Activated CD8-positive, alpha-beta memory T cell treated with anti-CD3 and anti-CD28 coated beads, Interleukin-2, amount 50 U/mL, for 48 hours (primary cell): ENCODE results near the gene AIMP1.
"Not testable (repeated sequence)": the region's sequence is repeated elsewhere in the genome, so short reads cannot be mapped to it uniquely, and the experiment has no call there.

Experiments used
- DNase-seq: peaks from one replicate; pipeline ENCODE4 v3.0.0-alpha.2; 2020

Gene AIMP1

GRCh38 chr4:106312997-106313522, 3.3 kb upstream of the AIMP1 start:
- no peak for DNase-seq

DNA sequence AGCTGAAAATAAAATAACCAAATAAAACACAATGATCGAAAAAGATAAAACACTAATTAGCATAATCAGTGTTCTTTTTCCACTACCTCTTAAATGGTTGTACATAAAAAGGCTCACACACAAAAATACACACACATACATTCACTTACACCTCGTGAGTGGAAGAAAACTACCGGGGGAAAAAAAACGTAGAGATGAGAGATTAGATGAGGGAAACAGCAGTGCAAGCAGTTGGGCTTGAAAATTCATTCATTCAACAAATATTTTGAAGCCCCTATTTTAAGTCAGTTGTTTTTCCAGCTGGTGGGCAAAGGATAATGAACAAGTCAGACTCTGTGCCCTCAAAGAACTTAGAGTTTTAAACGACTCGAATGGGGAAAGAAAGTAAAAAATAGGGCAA, 1.4 kb upstream of the AIMP1 start:
- no peak for DNase-seq

DNA sequence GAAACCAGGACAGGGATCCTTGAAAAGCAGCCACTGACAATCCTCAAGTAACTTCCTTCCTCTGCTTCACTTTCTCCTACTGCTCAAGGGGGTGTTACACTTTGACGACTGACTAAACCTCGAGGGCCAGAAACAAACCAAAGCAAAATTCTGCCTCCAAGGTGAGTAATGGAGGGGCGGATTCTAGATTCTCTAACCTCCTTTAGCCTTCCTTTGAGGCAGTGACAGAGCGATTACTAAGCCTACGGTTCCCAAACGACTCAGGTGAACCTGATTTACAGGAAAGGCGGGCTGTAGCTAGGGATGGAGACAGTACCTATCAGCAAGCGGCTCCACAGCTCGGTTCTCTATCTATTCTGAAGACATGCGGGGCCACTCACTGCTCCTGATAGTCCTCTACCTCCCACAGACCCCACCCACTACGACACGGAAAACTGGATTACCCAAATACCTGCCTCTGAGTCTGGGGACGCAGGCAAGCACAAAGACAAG, 828 bp upstream of the AIMP1 start:
- DNase-seq: no peak

DNA sequence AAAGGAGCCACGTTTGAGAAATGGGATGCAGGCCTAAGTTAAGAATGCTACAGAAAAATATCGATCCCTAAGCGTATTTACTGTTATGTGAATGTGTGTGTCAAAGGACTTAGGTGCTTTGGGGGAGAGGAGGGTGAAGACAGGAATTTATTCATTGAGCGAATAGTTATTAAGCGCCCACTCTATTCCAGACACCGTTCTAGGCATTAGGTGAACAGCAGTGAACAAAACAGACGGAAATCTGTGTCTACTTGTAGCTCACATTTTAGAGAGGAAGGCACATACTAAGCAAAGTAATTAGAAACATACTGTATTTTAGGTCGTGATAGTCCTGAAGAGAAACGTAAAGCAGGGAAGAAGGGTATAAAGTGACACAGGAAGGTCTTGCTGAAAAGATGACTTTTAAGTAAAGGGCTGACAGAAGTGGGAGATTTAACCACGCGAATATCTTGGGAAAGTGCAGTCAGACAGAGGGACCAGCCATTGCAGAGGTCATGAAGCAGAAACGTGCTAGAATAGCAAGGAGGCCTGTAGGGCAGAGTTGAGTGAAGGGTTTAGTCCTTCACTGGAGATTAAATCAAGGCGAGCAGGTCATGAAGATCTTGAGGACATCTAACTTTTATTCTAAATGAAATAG, 541 bp downstream of the AIMP1 start:
- no peak for DNase-seq

GRCh38 chr4:106317815-106318214, 1.5 kb downstream of the AIMP1 start:
- DNase-seq: no peak

GRCh38 chr4:106318511-106318910, 2.2 kb downstream of the AIMP1 start:
- DNase-seq: no peak

DNA sequence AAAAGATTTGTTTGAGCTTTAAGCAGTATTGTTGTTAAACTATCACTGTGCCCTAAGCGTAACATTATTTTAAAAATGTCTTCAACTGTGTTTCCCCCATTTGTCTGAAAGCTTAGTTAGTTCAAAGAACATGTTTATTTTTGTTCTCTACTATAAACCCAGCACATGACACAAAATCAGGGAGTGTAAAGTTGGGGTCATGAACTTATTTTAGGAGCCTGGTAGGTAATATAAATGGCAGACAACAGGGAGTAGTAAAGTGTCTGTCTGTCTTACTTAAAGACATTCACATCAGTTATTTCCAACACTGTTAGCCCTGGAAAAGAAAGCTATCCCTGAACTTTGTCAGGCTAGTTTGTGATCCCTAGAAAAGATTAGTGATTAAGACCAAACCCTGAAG, 3.9 kb downstream of the AIMP1 start:
- no peak for DNase-seq

DNA sequence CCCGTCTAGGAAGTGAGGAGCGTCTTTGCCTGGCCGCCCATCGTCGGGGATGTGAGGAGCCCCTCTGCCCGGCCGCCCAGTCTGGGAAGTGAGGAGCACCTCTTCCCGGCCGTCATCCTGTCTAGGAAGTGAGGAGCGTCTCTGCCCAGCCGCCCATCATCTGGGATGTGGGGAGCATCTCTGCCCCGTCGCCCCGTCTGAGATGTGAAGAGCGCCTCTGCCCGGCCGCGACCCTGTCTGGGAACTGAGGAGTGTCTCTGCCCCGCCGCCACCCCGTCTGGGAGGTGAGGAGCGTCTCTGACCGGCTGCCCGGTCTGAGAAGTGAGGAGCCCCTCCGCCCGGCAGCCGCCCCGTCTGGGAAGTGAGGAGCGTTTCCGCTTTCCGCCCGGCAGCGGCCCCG, 4.8 kb downstream of the AIMP1 start:
- not testable (repeated sequence) for DNase-seq

DNA sequence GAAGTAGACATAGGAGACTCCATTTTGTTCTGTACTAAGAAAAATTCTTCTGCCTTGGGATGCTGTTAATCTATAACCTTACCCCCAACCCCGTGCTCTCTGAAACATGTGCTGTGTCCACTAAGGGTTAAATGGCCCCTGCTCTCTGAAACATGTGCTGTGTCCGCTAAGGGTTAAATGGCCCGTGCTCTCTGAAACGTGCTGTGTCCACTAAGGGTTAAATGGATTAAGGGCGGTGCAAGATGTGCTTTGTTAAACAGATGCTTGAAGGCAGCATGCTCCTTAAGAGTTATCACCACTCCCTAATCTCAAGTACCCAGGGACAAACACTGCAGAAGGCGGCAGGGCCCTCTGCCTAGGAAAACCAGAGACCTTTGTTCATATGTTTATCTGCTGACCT, 5.5 kb downstream of the AIMP1 start:
- not testable (repeated sequence) for DNase-seq

DNA sequence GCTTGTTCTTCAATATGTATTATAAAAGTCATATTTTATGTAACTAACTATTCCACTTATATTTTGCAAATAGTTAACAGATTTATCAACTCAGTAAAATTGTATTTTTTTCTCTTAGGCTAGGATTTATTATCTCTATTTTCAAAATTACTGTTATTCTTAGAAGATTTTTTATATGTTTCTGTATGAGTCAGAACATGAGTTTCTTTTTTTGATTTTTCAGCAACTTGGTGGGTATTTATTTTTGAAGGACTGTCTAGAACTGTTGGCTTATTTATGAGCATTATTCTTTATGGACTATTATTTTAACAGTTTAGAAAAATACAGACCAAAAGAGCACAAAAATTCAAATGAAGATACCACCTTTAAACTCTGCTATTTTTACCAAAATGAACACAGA, 6.8 kb downstream of the AIMP1 start:
- DNase-seq: no peak

DNA sequence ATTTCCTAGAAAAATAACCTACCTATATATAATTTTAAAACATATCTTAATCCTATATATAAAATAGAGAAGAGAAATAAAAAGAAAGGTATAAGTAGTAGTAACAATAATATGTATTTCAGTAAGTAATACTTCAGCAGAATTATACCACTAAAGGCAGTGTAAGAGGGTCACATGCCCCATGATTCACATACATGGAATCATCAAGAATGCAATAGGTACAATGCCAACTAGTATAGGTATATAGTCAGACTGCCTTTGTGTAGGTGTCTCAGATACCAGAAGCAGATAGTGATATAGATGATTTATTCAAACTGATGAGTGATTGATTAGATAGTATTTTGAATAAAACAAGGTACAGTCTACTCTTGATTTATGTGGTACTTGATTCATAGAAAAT, 9.4 kb downstream of the AIMP1 start:
- no peak for DNase-seq

DNA sequence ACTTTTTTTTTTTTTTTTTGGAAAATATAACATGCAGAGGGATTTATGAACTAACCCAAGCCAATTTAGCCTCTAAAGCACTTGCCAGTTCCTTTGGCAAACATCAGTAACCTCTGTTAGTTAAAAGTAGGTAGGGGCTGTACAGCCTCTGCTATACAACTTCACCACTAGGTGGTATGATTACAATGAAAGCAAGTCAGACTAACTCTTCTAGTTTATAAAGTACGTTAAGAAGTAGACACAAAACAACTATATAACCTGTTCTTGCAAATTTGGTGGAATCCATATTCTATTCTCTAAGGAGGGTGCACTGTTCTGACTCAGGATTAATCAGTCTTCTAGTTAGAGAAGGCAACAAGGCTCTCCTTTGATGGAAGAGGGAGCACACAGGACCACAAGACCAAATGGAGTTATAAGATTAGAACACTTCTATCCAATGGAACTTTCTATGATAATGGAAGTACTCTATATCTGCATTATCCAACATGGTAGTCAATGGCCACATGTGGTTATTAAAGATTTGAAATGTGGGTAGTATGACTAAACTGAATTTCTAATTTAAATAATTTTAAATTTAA, 12.8 kb downstream of the AIMP1 start:
- no peak for DNase-seq

GRCh38 chr4:106333186-106333585, 16.8 kb downstream of the AIMP1 start:
- no peak for DNase-seq

GRCh38 chr4:106334741-106335470, 18.6 kb downstream of the AIMP1 start:
- DNase-seq: no peak

GRCh38 chr4:106336618-106337017, 20.3 kb downstream of the AIMP1 start:
- DNase-seq: no peak

GRCh38 chr4:106337916-106338315, 21.6 kb downstream of the AIMP1 start:
- no peak for DNase-seq

DNA sequence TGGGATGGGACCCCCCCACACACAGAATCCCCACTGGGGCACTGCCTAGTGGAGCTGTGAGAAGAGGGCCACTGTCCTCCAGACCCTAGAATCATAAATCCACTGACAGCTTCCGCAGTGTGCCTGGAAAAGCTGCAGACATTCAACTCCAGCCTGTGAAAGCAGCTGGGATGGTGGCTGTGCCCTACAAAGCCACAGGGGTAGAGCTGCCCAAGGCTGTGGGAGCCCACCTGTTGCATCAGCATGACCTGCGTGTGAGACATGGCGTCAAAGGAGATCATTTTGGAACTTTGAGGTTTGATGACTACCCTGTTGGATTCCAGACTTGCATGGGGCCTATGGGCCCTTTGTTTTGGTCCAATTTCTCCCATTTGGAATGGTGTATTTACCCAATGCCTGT, 22.3 kb downstream of the AIMP1 start:
- no peak for DNase-seq

DNA sequence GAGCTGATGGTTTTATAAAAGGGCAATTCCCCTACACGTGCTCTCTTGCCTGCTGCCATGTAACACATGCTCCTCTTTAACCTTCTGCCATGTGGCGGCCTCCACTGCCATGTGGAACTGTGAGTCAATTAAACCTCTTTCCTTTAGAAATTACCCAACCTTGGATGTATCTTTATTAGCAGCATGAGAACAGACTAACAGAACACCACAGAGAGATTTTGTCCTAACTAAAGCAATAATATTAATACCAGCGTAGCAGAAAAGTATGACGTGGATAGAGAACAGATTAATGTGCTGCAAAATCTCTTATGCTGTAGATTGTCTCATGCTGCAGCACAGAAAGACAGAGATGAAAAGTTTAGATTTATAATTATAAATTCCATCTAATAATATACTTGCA, 23.1 kb downstream of the AIMP1 start:
- DNase-seq: no peak

DNA sequence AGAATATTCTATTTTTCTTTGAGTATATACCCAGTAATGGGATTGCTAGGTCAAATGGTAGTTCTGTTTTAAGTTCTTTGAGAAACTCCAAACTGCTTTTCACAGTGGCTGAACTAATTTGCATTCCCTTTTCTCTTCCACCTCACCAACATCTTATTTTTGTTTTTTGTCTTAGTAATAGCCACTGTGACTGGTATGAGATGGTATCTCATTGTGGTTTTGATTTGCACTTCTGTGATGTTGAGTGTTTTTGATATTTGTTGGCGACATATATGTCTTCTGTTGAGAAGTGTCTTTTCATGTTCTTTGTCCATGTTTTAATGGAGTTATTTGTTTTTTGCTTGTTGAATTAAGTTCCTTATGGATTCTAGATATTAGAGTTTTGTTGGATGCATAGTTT, 24.4 kb downstream of the AIMP1 start:
- no peak for DNase-seq

- DNase-seq: no peak
These were observed 27.7 kb downstream of the AIMP1 start for GRCh38 chr4:106343865-106344646.

GRCh38 chr4:106344647-106344970, 28.3 kb downstream of the AIMP1 start:
- no peak for DNase-seq

- no peak for DNase-seq
These were observed 30.8 kb downstream of the AIMP1 start for GRCh38 chr4:106347167-106347566.

DNA sequence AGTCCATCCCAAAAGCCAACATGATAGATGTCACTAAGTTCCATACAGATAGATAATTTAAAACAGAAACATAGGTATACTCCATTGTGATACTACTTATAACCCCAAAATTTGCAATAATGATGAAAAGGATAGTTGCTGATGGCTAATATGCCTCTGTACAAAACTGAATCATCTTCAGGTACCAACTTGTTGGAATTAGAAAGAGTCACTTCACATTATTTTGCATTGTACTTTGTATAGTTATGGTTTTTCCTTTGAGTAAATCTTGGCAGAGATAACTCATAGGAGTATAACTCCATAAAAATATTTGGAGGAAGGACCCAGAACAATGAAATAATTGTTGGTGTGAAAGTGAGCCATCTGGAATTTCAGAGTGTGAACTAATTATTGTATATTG, 34.7 kb downstream of the AIMP1 start:
- DNase-seq: no peak
